GM10266 (cell line): ENCODE data around the gene TNFAIP2.
"Not testable (repeated sequence)": the region's sequence is repeated elsewhere in the genome, so short reads cannot be mapped to it uniquely, and the experiment has no call there.

Source experiments
- DNase-seq: peaks from one replicate; pipeline ENCODE4 v3.0.0; 2012; ENCODE audit errors: extremely low spot score
- TF ChIP-seq, protein P1 (sequence below): IDR thresholded peaks from 2 replicates; pipeline ENCODE4 v1.5.1; 2012; ENCODE audit warnings: mild to moderate bottlenecking, low read depth; ENCODE audit not compliant: control insufficient read depth, insufficient read depth; ENCODE audit errors: missing control alignments

Gene TNFAIP2

DNA sequence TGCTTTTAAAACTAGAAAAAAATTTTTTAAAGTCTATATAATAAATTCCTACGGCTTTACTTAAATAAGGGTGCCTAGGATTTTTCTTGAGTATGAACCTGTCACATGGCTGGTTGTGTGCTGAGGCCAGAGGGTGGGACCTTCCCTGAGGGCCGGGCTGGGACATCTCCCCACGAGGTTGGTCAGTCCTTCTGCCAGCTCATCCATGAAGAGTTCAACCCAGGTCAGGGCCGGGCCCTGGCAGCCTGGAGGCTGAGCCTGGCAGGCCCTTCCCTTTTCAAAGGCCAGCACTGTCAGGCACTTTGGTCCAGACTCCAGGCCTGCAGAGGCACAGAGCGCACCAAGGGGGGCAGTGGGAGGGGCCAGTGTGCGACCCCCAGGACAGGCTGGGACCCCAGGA lies 31.7 kb downstream of the TNFAIP2 start:
- no peak for DNase-seq
- TF ChIP-seq, protein P1, sequence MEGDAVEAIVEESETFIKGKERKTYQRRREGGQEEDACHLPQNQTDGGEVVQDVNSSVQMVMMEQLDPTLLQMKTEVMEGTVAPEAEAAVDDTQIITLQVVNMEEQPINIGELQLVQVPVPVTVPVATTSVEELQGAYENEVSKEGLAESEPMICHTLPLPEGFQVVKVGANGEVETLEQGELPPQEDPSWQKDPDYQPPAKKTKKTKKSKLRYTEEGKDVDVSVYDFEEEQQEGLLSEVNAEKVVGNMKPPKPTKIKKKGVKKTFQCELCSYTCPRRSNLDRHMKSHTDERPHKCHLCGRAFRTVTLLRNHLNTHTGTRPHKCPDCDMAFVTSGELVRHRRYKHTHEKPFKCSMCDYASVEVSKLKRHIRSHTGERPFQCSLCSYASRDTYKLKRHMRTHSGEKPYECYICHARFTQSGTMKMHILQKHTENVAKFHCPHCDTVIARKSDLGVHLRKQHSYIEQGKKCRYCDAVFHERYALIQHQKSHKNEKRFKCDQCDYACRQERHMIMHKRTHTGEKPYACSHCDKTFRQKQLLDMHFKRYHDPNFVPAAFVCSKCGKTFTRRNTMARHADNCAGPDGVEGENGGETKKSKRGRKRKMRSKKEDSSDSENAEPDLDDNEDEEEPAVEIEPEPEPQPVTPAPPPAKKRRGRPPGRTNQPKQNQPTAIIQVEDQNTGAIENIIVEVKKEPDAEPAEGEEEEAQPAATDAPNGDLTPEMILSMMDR = no peak

DNA sequence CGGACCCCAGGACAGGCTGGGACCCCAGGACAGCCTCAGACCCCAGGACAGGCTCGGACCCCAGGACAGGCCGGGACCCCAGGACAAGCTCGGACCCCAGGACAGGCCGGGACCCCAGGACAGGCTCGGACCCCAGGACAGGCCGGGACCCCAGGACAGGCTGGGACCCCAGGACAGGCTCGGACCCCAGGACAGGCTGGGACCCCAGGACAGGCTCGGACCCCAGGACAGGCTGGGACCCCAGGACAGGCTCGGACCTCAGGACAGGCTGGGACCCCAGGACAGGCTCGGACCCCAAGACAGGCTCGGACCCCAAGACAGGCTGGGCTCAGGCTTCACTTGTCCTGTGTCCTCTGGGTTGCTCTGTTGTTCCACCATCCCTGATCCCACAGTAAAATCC lies 32.2 kb downstream of the TNFAIP2 start:
- not testable (repeated sequence) for DNase-seq

DNA sequence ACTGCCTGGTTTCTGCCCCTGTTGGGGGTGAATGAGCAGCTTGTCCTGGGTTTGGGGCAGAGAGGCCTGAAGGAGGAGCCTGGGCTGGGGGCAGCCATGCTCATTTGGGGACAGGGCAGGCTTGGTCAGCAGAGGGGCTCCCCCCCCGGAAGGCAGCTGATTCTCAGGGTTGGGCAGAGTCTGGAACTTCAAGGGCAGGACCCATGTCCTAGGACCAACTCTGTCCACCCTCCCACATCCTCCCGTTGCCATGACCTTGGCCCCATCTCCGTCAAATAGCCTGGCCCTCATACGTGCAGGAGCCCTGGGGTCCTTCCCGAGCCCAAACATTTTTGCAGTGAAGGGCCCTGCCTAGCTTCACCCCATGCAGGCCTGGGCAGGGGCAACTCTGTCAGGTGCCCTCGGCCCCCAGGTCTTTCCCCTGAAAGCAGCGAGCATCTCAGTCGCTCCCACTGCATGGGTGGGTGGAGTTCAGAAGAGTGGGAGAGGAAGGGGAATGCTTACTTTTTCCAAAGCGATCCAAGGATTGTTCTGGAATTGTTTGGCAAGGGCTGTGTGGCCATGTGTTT lies 32.6 kb downstream of the TNFAIP2 start:
- TF ChIP-seq, protein P1 = no peak

DNA sequence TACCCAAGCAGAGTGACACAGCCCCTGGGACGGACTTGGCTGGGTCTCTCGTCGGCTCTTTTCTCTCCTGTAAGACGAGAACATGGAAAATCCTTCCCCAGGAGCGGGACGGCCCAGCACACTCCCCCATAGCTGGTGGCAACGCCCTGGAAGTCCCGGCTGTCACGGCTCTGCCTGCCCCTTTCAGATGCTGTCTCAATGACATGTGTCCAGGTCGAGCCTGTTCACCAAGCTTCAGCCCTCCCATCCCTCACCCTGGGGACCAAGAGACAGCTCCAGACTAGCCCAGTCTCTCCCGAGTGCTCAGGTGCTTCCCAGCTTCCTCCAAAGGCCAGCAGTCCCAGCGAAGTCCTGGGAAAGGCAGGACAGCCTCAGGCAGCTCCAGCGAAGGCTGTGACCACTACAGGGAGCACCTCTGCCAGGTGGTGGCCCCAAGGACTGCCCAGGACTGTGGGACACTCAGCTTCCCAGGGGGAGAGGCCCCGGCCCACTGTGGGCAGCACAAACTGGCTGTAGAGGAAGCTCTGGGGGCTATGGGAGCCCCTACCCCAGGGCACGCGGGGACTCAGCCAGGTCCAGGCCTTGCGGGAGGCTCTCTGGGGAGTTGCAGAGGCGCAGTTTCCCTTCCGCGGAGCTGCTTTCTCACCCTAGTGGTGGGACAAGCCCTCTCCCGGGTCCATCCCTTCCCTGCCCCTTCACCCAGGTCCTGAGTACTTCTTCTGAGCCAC lies 33.6 kb downstream of the TNFAIP2 start:
- TF ChIP-seq, protein P1 = no peak
- DNase-seq = no peak

More for the DNA sequence above, 32.6 kb downstream of the TNFAIP2 start:
- no peak for DNase-seq

DNA sequence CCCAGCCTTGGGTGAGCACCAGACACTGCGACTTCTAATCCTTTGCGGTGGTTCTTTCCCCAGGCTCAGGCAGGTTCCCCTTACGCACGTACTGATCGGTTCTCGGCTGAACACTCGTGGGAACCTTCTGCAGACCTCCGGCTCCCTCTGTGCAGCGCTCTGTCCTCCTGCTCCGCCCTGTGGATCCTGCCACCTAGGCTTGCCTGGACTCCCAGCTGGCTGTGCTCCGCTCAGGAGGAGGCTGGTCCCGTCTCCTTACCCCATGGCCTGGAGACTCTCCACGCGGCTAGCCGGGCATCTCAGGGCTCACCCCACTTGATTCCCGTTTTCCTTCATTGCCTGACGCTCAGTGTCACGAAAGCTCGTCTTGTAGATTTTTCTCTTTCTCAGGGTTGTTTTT lies 34.7 kb downstream of the TNFAIP2 start:
- DNase-seq = no peak
- TF ChIP-seq, protein P1 = no peak

DNA sequence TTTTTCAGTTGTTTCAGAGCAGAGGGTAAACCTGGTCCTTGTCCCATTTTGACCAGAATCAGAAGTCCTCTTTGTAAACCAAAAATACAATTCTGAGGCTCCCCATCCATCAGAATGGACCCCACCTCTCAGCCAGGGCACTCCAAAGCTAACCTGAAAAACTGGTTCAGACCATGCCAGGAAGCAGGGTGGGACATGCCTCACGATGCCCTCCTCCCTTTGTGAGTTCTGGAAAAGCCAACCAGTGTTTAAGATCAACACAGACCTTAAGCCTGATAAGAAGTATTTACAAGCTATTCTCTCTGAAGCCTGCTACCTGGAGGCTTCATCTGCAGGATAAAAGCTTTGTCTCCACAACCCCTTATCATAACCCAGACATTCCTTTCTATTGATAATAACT lies 35.4 kb downstream of the TNFAIP2 start:
- TF ChIP-seq, protein P1 = no peak
- DNase-seq = no peak

DNA sequence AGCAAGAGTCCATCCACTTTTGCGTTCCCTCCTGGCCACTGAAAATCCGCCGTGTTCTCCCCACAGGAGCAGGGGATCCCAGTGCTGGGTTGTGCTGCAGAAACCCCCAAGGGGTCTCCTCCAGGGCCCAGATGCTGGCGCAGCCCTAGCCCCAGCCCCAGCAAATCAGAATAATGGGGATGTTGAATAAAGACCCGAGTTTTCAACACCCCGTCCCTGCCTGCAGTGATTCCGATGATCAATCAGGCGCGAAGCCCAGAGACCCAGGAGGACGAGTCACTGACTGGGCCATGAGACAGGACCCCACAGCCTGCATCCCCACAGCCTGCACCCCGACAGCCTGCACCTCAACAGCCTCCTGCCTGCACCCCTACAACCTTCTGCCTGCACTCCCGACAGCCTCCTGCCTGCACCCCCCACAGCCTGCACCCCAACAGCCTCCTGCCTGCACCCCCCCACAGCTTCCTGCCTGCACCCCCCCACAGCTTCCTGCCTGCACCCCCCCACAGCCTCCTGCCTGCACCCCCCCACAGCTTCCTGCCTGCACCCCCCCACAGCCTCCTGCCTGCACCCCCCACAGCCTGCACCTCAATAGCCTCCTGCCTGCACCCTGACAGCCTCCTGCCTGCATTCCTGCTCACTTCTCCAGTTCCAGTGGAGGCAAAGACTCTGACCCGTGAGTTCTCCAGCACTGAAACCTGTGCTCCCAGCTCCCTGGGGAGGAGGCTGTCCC lies 37.2 kb downstream of the TNFAIP2 start:
- TF ChIP-seq, protein P1 = no peak
- no peak for DNase-seq
